SK-N-SH (cell line): ENCODE data around the gene STX5. TPM values are rescaled to one million over a fixed set of nuclear protein-coding genes. Genes with fewer than 3 reads are reported as not detected.

Source experiments
- CTCF ChIA-PET: fragments of 300-600, 350-600 bp; formaldehyde crosslinking; extraction: SDS; loops from one replicate; lab custom pipeline; 2021; lab: Yijun Ruan, JAX
- POLR2A ChIA-PET: fragments of 350-600 bp; sonication (Branson Sonifier 250); formaldehyde crosslinking; extraction: SDS; loops from one replicate; lab custom pipeline; 2020; ENCODE audit warnings: antibody characterized with exemption, inconsistent platforms; lab: Yijun Ruan, JAX
- DNase-seq: peaks from one replicate; pipeline ENCODE4 v3.0.0; 2012
- H2AFZ ChIP-seq: fragments of 200-600 bp; sonication (generic); 2 replicates; pipeline ENCODE4 v1.8.1; 2016; ENCODE audit warnings: antibody characterized with exemption, mild to moderate bottlenecking, low read depth
- H3F3A ChIP-seq: fragments of 200-600 bp; sonication (generic); replicated peaks from 2 replicates; pipeline ENCODE3; 2016; ENCODE audit warnings: antibody characterized with exemption, mild to moderate bottlenecking; ENCODE audit not compliant: insufficient read depth
- H3K27ac ChIP-seq, 2 experiments: fragments of 200-500 bp in 1 of 2; fragments of 200-600 bp in 1 of 2; sonication (Bioruptor generic) in 1 of 2; sonication (generic), shearing (Covaris generic) in 1 of 2; 2 replicates each; pipeline versions ENCODE4 v1.5.1 to v1.6.1; 2014 to 2016; ENCODE audit warnings: low read depth in 2 of 2, inconsistent platforms in 1 of 2, low read length in 1 of 2, mild to moderate bottlenecking in 1 of 2, mixed read lengths in 1 of 2
- H3K27me3 ChIP-seq: fragments of 200-600 bp; sonication (generic), shearing (Covaris generic); 2 replicates; pipeline ENCODE4 v1.6.1; 2016; ENCODE audit warnings: mixed run types; ENCODE audit not compliant: insufficient read depth
- H3K36me3 ChIP-seq, 2 experiments: fragments of 200-500 bp in 1 of 2; fragments of 200-600 bp in 1 of 2; sonication (Bioruptor generic) in 1 of 2; sonication (generic) in 1 of 2; replicated peaks in 1 of 2; 2 replicates each; pipeline versions ENCODE3 to v1.5.1; 2014 to 2016; ENCODE audit warnings: low read length in 1 of 2, mild to moderate bottlenecking in 1 of 2; ENCODE audit not compliant: insufficient read depth in 2 of 2, control insufficient read depth in 1 of 2
- H3K4me1 ChIP-seq, 2 experiments: fragments of 200-500 bp in 1 of 2; fragments of 200-600 bp in 1 of 2; sonication (Bioruptor generic) in 1 of 2; sonication (generic), shearing (Covaris generic) in 1 of 2; 2 replicates each; pipeline versions ENCODE4 v1.5.1 to v1.6.1; 2014 to 2016; ENCODE audit warnings: low read depth in 1 of 2, low read length in 1 of 2, mixed run types in 1 of 2; ENCODE audit not compliant: insufficient read depth in 2 of 2, control insufficient read depth in 1 of 2
- H3K4me2 ChIP-seq: fragments of 200-600 bp; sonication (generic), shearing (Covaris generic); 2 replicates; pipeline ENCODE4 v1.6.1; 2017; ENCODE audit warnings: mixed run types
- H3K4me3 ChIP-seq, 2 experiments: fragments of 200-500 bp in 1 of 2; fragments of 200-600 bp in 1 of 2; sonication (Bioruptor generic) in 1 of 2; sonication (generic), shearing (Covaris generic) in 1 of 2; 2 replicates each; pipeline versions ENCODE4 v1.5.1 to v1.8.1; 2014 to 2016; ENCODE audit warnings: low read depth in 2 of 2, inconsistent platforms in 1 of 2, low read length in 1 of 2, mild to moderate bottlenecking in 1 of 2, mixed read lengths in 1 of 2, moderate library complexity in 1 of 2
- H3K79me2 ChIP-seq: fragments of 200-600 bp; sonication (generic); 2 replicates; pipeline ENCODE4 v1.8.1; 2017; ENCODE audit warnings: mild to moderate bottlenecking; ENCODE audit not compliant: insufficient read depth
- H3K9ac ChIP-seq: fragments of 200-600 bp; sonication (generic); 2 replicates; pipeline ENCODE4 v1.6.1; 2017; ENCODE audit warnings: mixed run types
- H3K9me2 ChIP-seq: fragments of 200-600 bp; sonication (generic); 2 replicates; pipeline ENCODE4 v1.6.1; 2017; ENCODE audit warnings: mixed run types
- H3K9me3 ChIP-seq: fragments of 200-600 bp; sonication (generic); 2 replicates; pipeline ENCODE4 v1.6.1; 2017; ENCODE audit warnings: mixed run types, mild to moderate bottlenecking, moderate library complexity
- H4K20me1 ChIP-seq: fragments of 200-600 bp; sonication (generic); 2 replicates; pipeline ENCODE4 v1.6.1; 2017; ENCODE audit warnings: mild to moderate bottlenecking, mixed run types; ENCODE audit not compliant: insufficient read depth
- CHD2 ChIP-seq: fragments of 150-350 bp; IDR thresholded peaks from 2 replicates; pipeline ENCODE4 v1.6.1; 2018; ENCODE audit warnings: low read length; ENCODE audit not compliant: partially characterized antibody
- ELF1 ChIP-seq: IDR thresholded peaks from 2 replicates; pipeline ENCODE4 v1.4.0; 2012
- EP300 ChIP-seq, 2 experiments: IDR thresholded peaks; 2 replicates each; pipeline versions ENCODE4 v1.4.0 to v1.6.1; 2012; ENCODE audit warnings: borderline replicate concordance in 1 of 2, low read depth in 1 of 2, low read length in 1 of 2
- EZH2phosphoT487 ChIP-seq: fragments of 200-600 bp; sonication (generic); IDR thresholded peaks from 2 replicates; pipeline ENCODE4 v1.6.1; 2017; ENCODE audit warnings: low read depth, mixed run types, mild to moderate bottlenecking, antibody characterized with exemption, moderate library complexity, borderline replicate concordance
- FOSL2 ChIP-seq: IDR thresholded peaks from 2 replicates; pipeline ENCODE4 v1.4.0; 2012; ENCODE audit warnings: low read depth, mild to moderate bottlenecking, moderate library complexity, borderline replicate concordance
- FOXJ3 ChIP-seq: sonication (generic); formaldehyde crosslinking; IDR thresholded peaks from 2 replicates; pipeline ENCODE4 v1.5.1; 2020; ENCODE audit warnings: mild to moderate bottlenecking, missing genetic modification reagents
- FOXM1 ChIP-seq: IDR thresholded peaks from 2 replicates; pipeline ENCODE4 v1.4.0; 2012; ENCODE audit warnings: low read depth, mild to moderate bottlenecking
- GABPA ChIP-seq: IDR thresholded peaks from 2 replicates; pipeline ENCODE4 v1.4.0; 2012; ENCODE audit warnings: low read depth, mild to moderate bottlenecking
- GATA2 ChIP-seq: sonication (generic); formaldehyde crosslinking; IDR thresholded peaks from 2 replicates; pipeline ENCODE4 v1.5.0; 2020; ENCODE audit warnings: mild to moderate bottlenecking, missing genetic modification reagents
- JUND ChIP-seq: IDR thresholded peaks from 2 replicates; pipeline ENCODE4 v1.4.0; 2012
- MEF2A ChIP-seq: IDR thresholded peaks from 2 replicates; pipeline ENCODE4 v1.4.0; 2012; ENCODE audit warnings: low read depth, borderline replicate concordance
- MXI1 ChIP-seq: IDR thresholded peaks from 2 replicates; pipeline ENCODE4 v1.6.1; 2012; ENCODE audit warnings: mild to moderate bottlenecking, low read depth, low read length, improper control_type of control experiment
- NFIC ChIP-seq: IDR thresholded peaks from 2 replicates; pipeline ENCODE4 v1.4.0; 2012; ENCODE audit warnings: borderline replicate concordance
- NRF1 ChIP-seq: IDR thresholded peaks from 2 replicates; pipeline ENCODE4 v1.6.1; 2012; ENCODE audit warnings: low read depth, mild to moderate bottlenecking, low read length
- POLR2AphosphoS5 ChIP-seq: IDR thresholded peaks from 2 replicates; pipeline ENCODE4 v1.6.1; 2012; ENCODE audit warnings: low read depth, low read length
- RAD21 ChIP-seq: IDR thresholded peaks from 2 replicates; pipeline ENCODE4 v1.6.1; 2012; ENCODE audit warnings: mild to moderate bottlenecking, low read length
- RCOR1 ChIP-seq: fragments of 150-350 bp; IDR thresholded peaks from 2 replicates; pipeline ENCODE4 v1.6.1; 2017; ENCODE audit warnings: antibody characterized with exemption, low read length
- SIN3A ChIP-seq: IDR thresholded peaks from 2 replicates; pipeline ENCODE4 v1.6.1; 2012; ENCODE audit warnings: low read depth, mild to moderate bottlenecking, low read length, moderate library complexity, borderline replicate concordance
- SMC3 ChIP-seq: IDR thresholded peaks from 2 replicates; pipeline ENCODE4 v1.6.1; 2012; ENCODE audit warnings: low read depth, low read length, improper control_type of control experiment
- TCF12 ChIP-seq: IDR thresholded peaks from 2 replicates; pipeline ENCODE4 v1.4.0; 2012
- TEAD4 ChIP-seq: IDR thresholded peaks from 2 replicates; pipeline ENCODE4 v1.4.0; 2012; ENCODE audit warnings: mild to moderate bottlenecking, borderline replicate concordance; ENCODE audit not compliant: insufficient read depth
- YY1 ChIP-seq: IDR thresholded peaks from 2 replicates; pipeline ENCODE4 v1.4.0; 2012; ENCODE audit warnings: low read depth, mild to moderate bottlenecking
- WGBS: methylation state at CpG from one replicate; pipeline ENCODE4 v1.1.6; 2017; ENCODE audit warnings: low lambda C conversion rate; 5-methylcytosine and 5-hydroxymethylcytosine counted together
- polyA plus RNA-seq, 3 experiments: library from polyadenylated mRNA; depleted of rRNA; stranded (reverse); fragments of >200 nt; gene quantifications; 2 replicates each; pipeline ENCODE4 v1.2.3, GENCODE V29; 2012
- TF ChIP-seq, protein P1 (sequence below): IDR thresholded peaks from 2 replicates; pipeline ENCODE4 v1.4.0; 2012; ENCODE audit warnings: low read depth, borderline replicate concordance
- TF ChIP-seq, protein P2 (sequence below): IDR thresholded peaks from 2 replicates; pipeline ENCODE4 v1.4.0; 2012; ENCODE audit warnings: low read depth
- TF ChIP-seq, protein P3 (sequence below): fragments of 200-600 bp; sonication (generic); IDR thresholded peaks from 2 replicates; pipeline ENCODE4 v1.6.1; 2017; ENCODE audit warnings: antibody characterized with exemption, mild to moderate bottlenecking, moderate library complexity
- TF ChIP-seq, protein P4 (sequence below): IDR thresholded peaks from 2 replicates; pipeline ENCODE4 v1.4.0; 2012; ENCODE audit warnings: low read depth, borderline replicate concordance
- TF ChIP-seq, protein P5 (sequence below): IDR thresholded peaks from 2 replicates; pipeline ENCODE4; 2012
- TF ChIP-seq, protein P6 (sequence below): fragments of 150-350 bp; IDR thresholded peaks from 2 replicates; pipeline ENCODE4 v1.6.1; 2017; ENCODE audit warnings: antibody characterized with exemption, low read length, low read depth, borderline replicate concordance

STX5 gene
- polyA plus RNA-seq, 1 of the 3 experiments (the other 2 are of a cell fraction): 24.2 TPM

DNA sequence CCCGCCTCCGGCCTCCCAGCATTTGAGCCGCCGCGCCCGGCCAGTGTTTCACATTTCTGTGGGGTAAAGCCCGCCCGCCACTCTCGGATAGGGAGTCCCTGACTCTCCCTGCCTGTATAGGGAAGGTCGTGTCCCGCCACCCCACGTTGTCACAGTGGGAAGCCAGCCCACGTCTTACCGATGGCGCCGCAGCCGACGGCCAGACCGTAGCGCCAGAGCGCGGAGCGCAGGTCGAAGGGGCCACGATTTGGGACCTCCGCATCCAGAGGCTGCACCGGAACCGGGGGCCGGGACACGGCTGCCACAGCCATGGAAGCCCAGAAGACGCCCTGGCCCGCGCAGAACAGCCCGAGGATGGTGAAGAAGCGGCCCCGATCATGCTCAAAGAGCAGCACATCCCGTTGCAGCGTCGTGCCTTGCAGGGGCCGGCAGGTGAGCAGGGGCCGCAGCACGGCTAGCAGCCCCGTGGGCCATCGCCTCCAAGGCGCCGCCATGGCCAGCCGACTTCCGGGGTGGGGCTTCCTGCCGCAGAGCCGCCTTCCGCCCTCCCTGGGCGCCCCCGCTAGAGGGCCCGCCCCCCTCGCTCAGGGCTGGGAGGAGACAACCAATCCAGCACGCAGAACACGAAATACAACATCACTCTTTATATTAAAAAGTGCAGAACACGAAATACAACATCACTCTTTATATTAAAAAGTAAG is 40.2 kb downstream of the STX5 start, which contains the start of gene TMEM223:
TSS of gene TMEM223 (minus strand) at position 506 of the 701 bp plus-strand sequence. CDS start at position 494, 12 bp downstream.
- Histone ChIP-seq H2AFZ (peak within 1 kb of the TSS; percentile 47), H3K9ac (peak within 1 kb of the TSS; percentile 82), H3K9me2 (no peaks in the 10 kb centered on the region), H3K27ac (peak within 1 kb of the TSS; percentile 76 to 87), H3K4me1 (peaks cover 9 to 24% of the 10 kb centered on the region in 2 experiments; a peak in 3 of 4 replicates), H3K9me3 (no peaks in the 10 kb centered on the region), H3K27me3 (no peaks in the 10 kb centered on the region), H3K4me2 (peak within 1 kb of the TSS; percentile 98), H3K4me3 (peak within 1 kb of the TSS; percentile 78 to 92), H3K79me2 (peaks cover 50% of the 10 kb centered on the region), H3F3A (peaks cover 60% of the 10 kb centered on the region), H4K20me1 (no peaks in the 10 kb centered on the region), H3K36me3 (peaks cover 54 to 58% of the 10 kb centered on the region in 2 experiments)
- ChIA-PET POLR2A (interaction anchor here (1.3 to 1.6 kb wide), 4 partner anchors 38 to 89 kb away, joined by 3 to 12 read pairs (median 5); partner anchors contain the start of genes SLC3A2 and ZBTB3), CTCF (interaction anchor here (0.7 to 1.6 kb wide), 4 partner anchors 9 to 1460 kb away, joined by 3 to 5 read pairs (median 4); no protein-coding TSS in a partner anchor)
- DNase-seq: peak; percentile 96
- whole genome bisulfite sequencing: 2% methylated on average over 9 of the region's 58 CpGs
- peak; percentile 74 for TF ChIP-seq ELF1
- TF ChIP-seq, protein P1, sequence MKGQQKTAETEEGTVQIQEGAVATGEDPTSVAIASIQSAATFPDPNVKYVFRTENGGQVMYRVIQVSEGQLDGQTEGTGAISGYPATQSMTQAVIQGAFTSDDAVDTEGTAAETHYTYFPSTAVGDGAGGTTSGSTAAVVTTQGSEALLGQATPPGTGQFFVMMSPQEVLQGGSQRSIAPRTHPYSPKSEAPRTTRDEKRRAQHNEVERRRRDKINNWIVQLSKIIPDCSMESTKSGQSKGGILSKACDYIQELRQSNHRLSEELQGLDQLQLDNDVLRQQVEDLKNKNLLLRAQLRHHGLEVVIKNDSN: no peak
- TF ChIP-seq TCF12: no peak
- TF ChIP-seq FOSL2: no peak
- no peak for TF ChIP-seq MEF2A
- TF ChIP-seq GABPA: peak; percentile 85
- TF ChIP-seq, protein P2, sequence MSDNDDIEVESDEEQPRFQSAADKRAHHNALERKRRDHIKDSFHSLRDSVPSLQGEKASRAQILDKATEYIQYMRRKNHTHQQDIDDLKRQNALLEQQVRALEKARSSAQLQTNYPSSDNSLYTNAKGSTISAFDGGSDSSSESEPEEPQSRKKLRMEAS: no peak
- no peak for TF ChIP-seq RAD21
- no peak for TF ChIP-seq NRF1
- TF ChIP-seq EP300 (IDR thresholded peaks at IDR 0.05; ENCODE audit: borderline replicate concordance in 1 of 2, low read depth in 1 of 2, low read length in 1 of 2): no peak
- TF ChIP-seq SMC3: no peak
- no peak for TF ChIP-seq MXI1
- TF ChIP-seq, protein P3, sequence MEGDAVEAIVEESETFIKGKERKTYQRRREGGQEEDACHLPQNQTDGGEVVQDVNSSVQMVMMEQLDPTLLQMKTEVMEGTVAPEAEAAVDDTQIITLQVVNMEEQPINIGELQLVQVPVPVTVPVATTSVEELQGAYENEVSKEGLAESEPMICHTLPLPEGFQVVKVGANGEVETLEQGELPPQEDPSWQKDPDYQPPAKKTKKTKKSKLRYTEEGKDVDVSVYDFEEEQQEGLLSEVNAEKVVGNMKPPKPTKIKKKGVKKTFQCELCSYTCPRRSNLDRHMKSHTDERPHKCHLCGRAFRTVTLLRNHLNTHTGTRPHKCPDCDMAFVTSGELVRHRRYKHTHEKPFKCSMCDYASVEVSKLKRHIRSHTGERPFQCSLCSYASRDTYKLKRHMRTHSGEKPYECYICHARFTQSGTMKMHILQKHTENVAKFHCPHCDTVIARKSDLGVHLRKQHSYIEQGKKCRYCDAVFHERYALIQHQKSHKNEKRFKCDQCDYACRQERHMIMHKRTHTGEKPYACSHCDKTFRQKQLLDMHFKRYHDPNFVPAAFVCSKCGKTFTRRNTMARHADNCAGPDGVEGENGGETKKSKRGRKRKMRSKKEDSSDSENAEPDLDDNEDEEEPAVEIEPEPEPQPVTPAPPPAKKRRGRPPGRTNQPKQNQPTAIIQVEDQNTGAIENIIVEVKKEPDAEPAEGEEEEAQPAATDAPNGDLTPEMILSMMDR: no peak
- TF ChIP-seq, protein P4, sequence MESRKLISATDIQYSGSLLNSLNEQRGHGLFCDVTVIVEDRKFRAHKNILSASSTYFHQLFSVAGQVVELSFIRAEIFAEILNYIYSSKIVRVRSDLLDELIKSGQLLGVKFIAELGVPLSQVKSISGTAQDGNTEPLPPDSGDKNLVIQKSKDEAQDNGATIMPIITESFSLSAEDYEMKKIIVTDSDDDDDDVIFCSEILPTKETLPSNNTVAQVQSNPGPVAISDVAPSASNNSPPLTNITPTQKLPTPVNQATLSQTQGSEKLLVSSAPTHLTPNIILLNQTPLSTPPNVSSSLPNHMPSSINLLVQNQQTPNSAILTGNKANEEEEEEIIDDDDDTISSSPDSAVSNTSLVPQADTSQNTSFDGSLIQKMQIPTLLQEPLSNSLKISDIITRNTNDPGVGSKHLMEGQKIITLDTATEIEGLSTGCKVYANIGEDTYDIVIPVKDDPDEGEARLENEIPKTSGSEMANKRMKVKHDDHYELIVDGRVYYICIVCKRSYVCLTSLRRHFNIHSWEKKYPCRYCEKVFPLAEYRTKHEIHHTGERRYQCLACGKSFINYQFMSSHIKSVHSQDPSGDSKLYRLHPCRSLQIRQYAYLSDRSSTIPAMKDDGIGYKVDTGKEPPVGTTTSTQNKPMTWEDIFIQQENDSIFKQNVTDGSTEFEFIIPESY: 0 out of 2 replicates have a peak, but pooled peaks have one; percentile 26
- no peak for TF ChIP-seq JUND
- TF ChIP-seq, protein P5, sequence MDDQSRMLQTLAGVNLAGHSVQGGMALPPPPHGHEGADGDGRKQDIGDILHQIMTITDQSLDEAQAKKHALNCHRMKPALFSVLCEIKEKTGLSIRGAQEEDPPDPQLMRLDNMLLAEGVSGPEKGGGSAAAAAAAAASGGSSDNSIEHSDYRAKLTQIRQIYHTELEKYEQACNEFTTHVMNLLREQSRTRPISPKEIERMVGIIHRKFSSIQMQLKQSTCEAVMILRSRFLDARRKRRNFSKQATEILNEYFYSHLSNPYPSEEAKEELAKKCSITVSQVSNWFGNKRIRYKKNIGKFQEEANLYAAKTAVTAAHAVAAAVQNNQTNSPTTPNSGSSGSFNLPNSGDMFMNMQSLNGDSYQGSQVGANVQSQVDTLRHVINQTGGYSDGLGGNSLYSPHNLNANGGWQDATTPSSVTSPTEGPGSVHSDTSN: peak; percentile 17; the same call in 1 of the 2 replicates
- TF ChIP-seq GATA2 (CRISPR knock-in tag): no peak
- TF ChIP-seq, protein P6, sequence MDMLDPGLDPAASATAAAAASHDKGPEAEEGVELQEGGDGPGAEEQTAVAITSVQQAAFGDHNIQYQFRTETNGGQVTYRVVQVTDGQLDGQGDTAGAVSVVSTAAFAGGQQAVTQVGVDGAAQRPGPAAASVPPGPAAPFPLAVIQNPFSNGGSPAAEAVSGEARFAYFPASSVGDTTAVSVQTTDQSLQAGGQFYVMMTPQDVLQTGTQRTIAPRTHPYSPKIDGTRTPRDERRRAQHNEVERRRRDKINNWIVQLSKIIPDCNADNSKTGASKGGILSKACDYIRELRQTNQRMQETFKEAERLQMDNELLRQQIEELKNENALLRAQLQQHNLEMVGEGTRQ: no peak
- peak; percentile 29; the same call in 1 of the 2 replicates for TF ChIP-seq SIN3A
- peak; percentile 94 for TF ChIP-seq POLR2AphosphoS5
- TF ChIP-seq FOXJ3 (CRISPR knock-in tag): no peak
- no peak for TF ChIP-seq FOXM1
- TF ChIP-seq TEAD4: no peak
- TF ChIP-seq EZH2phosphoT487: no peak
- TF ChIP-seq RCOR1: no peak
- no peak for TF ChIP-seq CHD2
- TF ChIP-seq YY1: peak; percentile 91
- TF ChIP-seq NFIC: no peak
